Measurements from ENCODE around the gene HERPUD1.

HERPUD1 gene

GRCh38 chr16:56918467-56919012 lies 13.4 kb upstream of the HERPUD1 start:
- no peak for TF ChIP-seq TAF1 (IDR thresholded peaks at IDR 0.05; ENCODE audit: low read depth)
- no peak for TF ChIP-seq MAX (IDR thresholded peaks at IDR 0.05)
- TF ChIP-seq EGR1 (IDR thresholded peaks at IDR 0.05), result no peak
- TF ChIP-seq NFIC (IDR thresholded peaks at IDR 0.05), result no peak
- TF ChIP-seq EP300 (IDR thresholded peaks at IDR 0.05; ENCODE audit: borderline replicate concordance), result no peak
- no peak for TF ChIP-seq CEBPB (IDR thresholded peaks at IDR 0.05)

- TF ChIP-seq EP300 (IDR thresholded peaks at IDR 0.05; ENCODE audit: borderline replicate concordance) (no peak), ZBTB7A (IDR thresholded peaks at IDR 0.05; ENCODE audit: low read depth) (no peak), FOXM1 (IDR thresholded peaks at IDR 0.05; ENCODE audit: borderline replicate concordance, low read depth) (no peak), TAF1 (IDR thresholded peaks at IDR 0.05; ENCODE audit: low read depth) (no peak), USF1 (IDR thresholded peaks at IDR 0.05) (no peak), EGR1 (IDR thresholded peaks at IDR 0.05) (no peak), YY1 (IDR thresholded peaks at IDR 0.05; ENCODE audit: low read depth) (no peak), REST (IDR thresholded peaks at IDR 0.05; ENCODE audit: low read depth) (no peak), MAX (IDR thresholded peaks at IDR 0.05) (no peak), CEBPB (IDR thresholded peaks at IDR 0.05) (no peak), TEAD4 (IDR thresholded peaks at IDR 0.05) (no peak), RAD21 (IDR thresholded peaks at IDR 0.05; ENCODE audit: low read depth) (no peak), CREB1 (IDR thresholded peaks at IDR 0.05; ENCODE audit: low read depth) (no peak), TCF12 (IDR thresholded peaks at IDR 0.05; ENCODE audit: low read depth) (no peak), NFIC (IDR thresholded peaks at IDR 0.05) (no peak)
Observed at GRCh38 chr16:56919099-56919800, 12.7 kb upstream of the HERPUD1 start.

GRCh38 chr16:56921571-56921970 lies 10.4 kb upstream of the HERPUD1 start:
- no peak for TF ChIP-seq MAX (IDR thresholded peaks at IDR 0.05)

GRCh38 chr16:56923481-56924091 lies 8.4 kb upstream of the HERPUD1 start:
- TF ChIP-seq TEAD4 (IDR thresholded peaks at IDR 0.05), result no peak

- no peak for TF ChIP-seq RAD21 (IDR thresholded peaks at IDR 0.05; ENCODE audit: low read depth)
- TF ChIP-seq CEBPB (IDR thresholded peaks at IDR 0.05), result no peak
- no peak for TF ChIP-seq USF1 (IDR thresholded peaks at IDR 0.05)
- no peak for TF ChIP-seq ZBTB7A (IDR thresholded peaks at IDR 0.05; ENCODE audit: low read depth)
- no peak for TF ChIP-seq TAF1 (IDR thresholded peaks at IDR 0.05; ENCODE audit: low read depth)
- no peak for TF ChIP-seq FOXM1 (IDR thresholded peaks at IDR 0.05; ENCODE audit: borderline replicate concordance, low read depth)
- TF ChIP-seq EP300 (IDR thresholded peaks at IDR 0.05; ENCODE audit: borderline replicate concordance), result no peak
- no peak for TF ChIP-seq YY1 (IDR thresholded peaks at IDR 0.05; ENCODE audit: low read depth)
- TF ChIP-seq REST (IDR thresholded peaks at IDR 0.05; ENCODE audit: low read depth), result no peak
- no peak for TF ChIP-seq MAX (IDR thresholded peaks at IDR 0.05)
- TF ChIP-seq EGR1 (IDR thresholded peaks at IDR 0.05), result no peak
- no peak for TF ChIP-seq NFIC (IDR thresholded peaks at IDR 0.05)
- TF ChIP-seq TCF12 (IDR thresholded peaks at IDR 0.05; ENCODE audit: low read depth), result no peak
- no peak for TF ChIP-seq TEAD4 (IDR thresholded peaks at IDR 0.05)
- no peak for TF ChIP-seq CREB1 (IDR thresholded peaks at IDR 0.05; ENCODE audit: low read depth)
Observed at GRCh38 chr16:56927471-56927870, 4.5 kb upstream of the HERPUD1 start.
